AG09319 (cell line): ENCODE data around the gene AQP3.

ENCODE experiments used
- DNase-seq: peaks from one replicate; pipeline ENCODE4 v3.0.0-alpha.2; 2010; ENCODE audit warnings: low read depth; ENCODE audit errors: extremely low read depth
- TF ChIP-seq, protein P1 (sequence below): IDR thresholded peaks from 2 replicates; pipeline ENCODE4 v1.5.1; 2011; ENCODE audit warnings: low read depth, mild to moderate bottlenecking, inconsistent platforms, low read length, moderate library complexity

Gene AQP3

GRCh38 chr9:33438926-33439680 is 8.3 kb downstream of the AQP3 start:
- DNase-seq = no peak
- TF ChIP-seq, protein P1, sequence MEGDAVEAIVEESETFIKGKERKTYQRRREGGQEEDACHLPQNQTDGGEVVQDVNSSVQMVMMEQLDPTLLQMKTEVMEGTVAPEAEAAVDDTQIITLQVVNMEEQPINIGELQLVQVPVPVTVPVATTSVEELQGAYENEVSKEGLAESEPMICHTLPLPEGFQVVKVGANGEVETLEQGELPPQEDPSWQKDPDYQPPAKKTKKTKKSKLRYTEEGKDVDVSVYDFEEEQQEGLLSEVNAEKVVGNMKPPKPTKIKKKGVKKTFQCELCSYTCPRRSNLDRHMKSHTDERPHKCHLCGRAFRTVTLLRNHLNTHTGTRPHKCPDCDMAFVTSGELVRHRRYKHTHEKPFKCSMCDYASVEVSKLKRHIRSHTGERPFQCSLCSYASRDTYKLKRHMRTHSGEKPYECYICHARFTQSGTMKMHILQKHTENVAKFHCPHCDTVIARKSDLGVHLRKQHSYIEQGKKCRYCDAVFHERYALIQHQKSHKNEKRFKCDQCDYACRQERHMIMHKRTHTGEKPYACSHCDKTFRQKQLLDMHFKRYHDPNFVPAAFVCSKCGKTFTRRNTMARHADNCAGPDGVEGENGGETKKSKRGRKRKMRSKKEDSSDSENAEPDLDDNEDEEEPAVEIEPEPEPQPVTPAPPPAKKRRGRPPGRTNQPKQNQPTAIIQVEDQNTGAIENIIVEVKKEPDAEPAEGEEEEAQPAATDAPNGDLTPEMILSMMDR = no peak

DNA sequence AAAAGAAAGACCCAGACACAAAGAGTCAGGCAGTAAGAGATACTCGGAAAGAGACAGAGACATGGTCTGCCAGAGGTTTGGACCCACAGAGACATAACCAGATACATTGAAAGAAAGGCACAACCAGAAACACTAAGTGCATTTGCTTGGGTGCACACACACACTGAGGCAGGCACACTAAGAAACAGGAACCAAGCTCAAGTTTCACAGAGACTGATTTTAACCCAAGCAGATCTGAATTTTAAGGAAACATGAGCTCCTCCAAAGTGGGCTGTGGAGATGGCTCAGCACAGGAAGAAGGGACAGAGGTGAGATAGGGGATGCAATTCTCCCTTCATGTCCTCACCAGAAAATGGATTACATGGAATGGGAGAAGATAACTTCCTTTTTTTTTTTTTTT is 9.5 kb downstream of the AQP3 start:
- TF ChIP-seq, protein P1 = no peak
- no peak for DNase-seq

GRCh38 chr9:33437205-33437604 is 10.2 kb downstream of the AQP3 start:
- no peak for DNase-seq

DNA sequence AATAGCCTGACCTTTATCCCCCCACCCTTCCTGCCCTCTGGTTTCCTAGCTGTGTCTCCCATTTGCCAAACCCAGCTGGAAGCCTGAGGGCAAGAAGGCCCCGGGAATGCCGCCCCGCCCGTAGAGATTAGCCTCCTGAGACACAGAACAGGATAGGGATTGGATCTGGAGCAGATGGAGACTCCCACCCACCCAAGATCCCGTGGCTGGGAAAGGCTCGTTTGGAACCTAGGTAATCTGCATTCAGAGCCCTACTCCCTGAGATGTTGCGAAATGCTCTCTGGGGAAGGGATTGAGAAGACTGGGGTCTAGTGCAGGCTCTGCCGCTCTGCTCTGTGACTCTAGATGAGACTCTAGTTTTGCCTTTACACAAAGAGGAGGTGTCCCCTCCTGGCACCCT is 10.9 kb downstream of the AQP3 start:
- TF ChIP-seq, protein P1 = no peak
- DNase-seq = no peak

More at GRCh38 chr9:33437205-33437604, 10.2 kb downstream of the AQP3 start:
- TF ChIP-seq, protein P1 = no peak

DNA sequence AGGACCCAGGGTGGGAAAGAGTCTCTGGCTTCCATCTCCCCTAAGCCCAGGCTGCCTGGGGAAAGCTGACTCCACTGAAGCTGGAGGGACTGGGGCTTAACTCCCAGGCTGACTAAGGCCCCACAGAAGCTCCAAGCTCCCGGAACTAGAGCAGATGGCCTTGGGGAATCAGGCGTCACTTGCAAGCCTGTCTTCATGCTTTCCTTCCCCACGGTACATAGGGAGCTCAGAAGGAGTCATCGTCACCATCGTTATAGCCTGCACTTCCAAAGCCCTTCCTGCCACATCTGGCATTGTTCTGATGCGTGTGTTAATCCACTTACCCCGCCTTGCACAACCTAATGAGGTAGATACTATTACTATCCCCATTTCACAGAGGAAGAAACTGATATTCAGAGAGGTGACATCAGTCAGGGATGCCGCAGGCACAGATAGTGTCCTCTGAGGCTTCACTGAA is 11.5 kb downstream of the AQP3 start:
- DNase-seq = no peak
- TF ChIP-seq, protein P1 = no peak

DNA sequence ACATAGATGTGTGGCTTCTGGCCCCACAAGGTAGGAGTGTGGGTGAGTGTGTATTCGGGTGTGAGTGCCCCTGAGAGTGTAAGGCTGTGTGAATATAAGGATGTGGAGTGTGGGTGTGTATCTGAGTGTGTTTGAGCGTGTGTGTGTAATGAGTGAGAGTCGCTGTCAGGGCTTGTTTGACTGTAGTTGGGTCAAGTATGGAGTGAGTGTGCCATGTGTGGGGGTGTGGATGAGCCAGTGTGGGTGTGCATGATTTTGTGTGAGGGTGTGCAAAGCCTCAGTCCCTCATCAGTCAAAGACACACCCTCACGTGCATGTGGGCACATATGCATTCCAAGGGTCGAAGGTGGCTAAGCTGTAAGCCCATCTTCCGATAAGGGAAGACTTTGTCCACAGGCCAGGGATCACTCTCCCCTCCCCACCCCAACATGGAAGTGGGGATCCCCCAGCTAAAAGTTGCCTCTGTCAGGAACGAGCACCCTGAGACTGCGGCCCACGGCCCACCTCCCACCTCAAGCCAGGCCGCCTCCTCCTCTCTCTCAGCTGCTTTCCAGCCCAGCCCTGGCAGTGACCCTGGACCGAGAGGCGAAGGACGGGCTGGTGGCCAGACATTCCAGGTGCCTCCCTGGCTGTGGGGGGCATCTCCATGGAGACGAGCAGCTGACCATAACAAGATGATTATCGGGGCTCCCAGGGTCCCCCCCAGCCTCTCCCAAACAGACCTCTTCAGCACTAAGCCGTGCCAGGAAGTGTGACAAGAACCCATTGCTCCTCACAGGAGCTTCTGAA is 12.9 kb downstream of the AQP3 start:
- TF ChIP-seq, protein P1 = no peak
- DNase-seq = no peak

- TF ChIP-seq, protein P1 = no peak
These were observed 13.5 kb downstream of the AQP3 start for GRCh38 chr9:33433871-33434270.

More at GRCh38 chr9:33433871-33434270, 13.5 kb downstream of the AQP3 start:
- no peak for DNase-seq
